NCI-H774 (cell line): ENCODE measurements around the gene AAR2.

Experiments
- DNase-seq: peaks from one replicate; lab custom pipeline; 2025; lab: John Stamatoyannopoulos, UW

Gene AAR2

DNA sequence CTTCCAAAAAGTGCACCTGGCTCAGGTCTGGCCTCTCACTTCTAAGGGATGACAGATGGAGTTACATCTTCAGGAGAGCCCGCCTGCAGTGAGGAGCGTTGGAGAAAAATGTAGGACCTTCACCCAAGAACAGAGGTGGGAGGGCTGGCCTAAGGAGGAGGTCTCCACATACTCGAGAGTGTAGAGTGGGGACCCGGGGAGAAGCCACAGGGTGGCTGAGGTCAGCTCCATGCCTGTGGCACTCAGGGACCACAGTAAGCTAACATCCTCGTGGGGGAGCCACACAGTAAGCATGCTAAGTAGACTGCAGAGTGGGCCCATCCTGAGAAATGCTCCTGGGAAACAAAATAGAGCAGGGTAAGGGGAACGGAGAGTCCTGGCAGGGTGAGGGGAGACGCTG lies 24.0 kb downstream of the AAR2 start:
- no peak for DNase-seq

- DNase-seq = no peak
Observed at GRCh38 chr20:36261389-36262105, 25.3 kb downstream of the AAR2 start.

DNA sequence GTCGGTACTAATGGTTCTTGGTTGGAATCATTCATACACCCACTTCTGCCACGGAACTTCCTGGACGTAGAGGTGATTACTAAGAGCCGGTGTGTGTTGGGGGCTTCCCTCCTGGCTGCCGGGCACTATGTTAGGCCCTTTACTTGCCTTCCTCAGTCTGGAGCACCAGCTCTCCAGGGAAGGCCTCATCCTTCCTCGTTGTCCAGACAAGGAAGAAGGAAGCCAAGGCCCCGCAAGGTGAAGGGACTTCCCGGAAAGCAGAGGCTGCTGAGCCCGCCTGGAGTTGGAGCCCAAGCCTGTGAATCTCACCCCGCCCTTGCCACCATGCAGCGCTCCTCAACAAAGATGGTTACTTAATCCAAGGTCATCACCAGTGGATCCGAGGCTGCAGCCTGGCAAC lies 26.2 kb downstream of the AAR2 start:
- no peak for DNase-seq

DNA sequence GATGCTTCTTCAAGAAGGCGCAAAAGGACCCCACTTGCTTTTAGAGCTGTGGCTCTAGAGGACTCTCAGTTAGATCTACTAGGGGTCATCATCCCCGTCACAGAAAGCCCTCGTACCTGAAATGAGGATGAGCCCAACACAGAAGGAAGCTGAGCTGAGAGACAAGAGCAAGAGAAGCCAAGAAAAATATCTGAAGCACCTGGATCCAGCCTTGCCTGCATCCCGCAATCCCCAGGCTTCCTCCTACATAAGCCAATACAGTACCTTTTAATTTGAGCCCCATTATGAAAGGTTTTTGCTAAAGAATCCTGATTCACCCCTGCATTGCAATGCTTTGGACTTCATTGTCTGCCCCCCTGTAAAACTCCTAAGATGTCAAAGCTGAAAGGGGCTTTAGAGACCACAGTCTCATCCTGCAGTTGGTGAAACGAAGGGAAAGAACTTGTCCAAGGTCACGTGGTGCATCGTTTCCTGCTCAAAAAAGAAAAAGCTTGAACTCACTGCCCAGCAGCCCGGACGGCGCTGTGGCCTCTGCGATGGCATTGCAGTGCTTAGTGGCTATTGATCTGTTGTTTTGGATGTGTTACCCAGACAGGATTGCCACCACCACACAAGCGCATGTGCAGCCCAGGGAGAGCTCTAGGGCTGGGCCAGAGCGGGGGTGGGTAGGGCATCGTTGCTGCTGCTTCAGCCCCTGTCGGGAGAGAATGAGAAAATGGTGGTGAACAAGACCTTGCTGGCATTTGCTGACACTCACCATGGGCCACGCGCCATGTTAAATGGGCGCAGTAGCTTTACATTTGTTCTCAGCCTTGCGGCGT lies 28.4 kb downstream of the AAR2 start:
- DNase-seq = no peak

DNA sequence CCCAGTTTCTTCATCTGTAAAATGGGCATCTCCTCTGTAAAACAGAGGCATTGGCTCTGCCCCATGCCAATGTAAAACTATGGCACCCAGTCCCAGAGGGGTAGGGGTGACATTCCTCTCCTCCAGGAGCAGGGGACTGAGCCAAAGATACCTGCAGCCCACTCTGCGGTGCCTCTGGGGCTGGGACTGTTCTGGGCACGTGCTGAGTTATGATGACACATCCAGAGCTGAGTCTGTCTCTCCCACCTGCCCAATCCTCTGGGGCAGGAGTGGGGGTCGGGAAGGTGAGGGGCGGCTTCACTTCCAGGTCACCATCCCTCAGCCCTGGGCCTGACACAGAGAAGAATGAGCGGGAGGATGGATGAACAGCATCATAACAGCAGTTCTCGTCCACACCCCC lies 29.9 kb downstream of the AAR2 start:
- no peak for DNase-seq

- DNase-seq = no peak
Observed at GRCh38 chr20:36267605-36268381, 31.5 kb downstream of the AAR2 start.

- DNase-seq = no peak
Observed at GRCh38 chr20:36268440-36269342, 32.4 kb downstream of the AAR2 start.

DNA sequence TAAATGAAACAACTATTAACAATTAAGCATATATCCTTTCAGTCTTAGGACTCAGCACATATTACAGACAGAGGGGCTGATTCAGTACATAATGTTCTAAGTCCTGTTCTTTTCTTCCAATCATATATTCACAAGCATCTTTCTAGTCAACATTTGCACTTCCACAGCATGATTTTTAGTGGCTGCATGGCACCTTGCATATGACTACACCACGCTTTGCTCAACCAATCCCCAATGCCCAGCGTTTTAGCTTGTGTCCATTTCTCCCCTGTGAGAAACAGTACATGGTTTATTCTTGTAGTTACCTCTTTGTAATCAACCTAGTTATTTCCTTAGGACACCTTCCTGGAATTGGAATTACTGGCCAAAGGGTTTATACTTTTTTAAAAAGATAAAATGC lies 33.2 kb downstream of the AAR2 start:
- DNase-seq = no peak

DNA sequence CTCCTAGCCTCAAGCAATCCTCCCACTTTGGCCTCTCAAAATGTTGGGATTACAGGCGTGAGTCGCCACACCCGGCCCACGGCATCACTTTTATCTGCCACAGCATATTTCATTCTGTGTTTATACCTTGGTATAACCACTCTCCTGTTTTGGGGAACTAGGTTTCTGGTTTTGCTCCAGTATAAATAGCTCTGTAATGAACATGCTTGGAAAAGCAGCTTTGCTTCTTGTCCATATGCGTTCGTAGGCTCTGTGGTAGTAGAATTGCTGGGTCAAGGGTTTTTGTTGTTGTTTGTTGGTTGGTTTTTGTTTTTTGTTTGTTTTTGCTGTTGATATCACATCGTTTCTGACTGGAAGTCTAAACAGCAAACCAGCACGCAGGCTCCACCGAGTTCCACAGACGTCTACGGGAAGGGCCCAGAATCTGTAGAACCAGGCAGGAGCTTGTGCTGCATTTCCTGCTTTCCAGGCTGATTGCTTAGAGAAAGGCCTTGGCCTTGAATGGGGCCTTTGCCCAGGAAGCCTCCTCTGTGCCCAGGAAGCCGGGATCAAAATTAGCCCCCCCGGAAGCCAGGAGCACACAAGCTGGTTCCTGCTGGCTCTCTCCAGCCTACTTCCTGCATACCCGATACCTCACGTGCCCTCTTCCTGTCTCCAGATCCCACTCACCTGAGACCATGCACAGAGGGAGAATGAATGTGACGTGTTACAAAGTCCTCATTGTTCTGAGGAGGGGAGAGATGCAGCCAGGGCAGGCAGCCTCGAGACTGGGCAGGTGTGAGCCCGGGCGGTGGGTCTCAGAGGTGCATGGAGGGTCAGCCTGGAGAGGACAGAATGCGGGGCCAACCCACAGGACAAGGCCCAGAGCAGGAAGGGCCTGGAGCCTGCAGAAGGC lies 34.7 kb downstream of the AAR2 start:
- DNase-seq = no peak

GRCh38 chr20:36271639-36272546 lies 35.6 kb downstream of the AAR2 start:
- DNase-seq = no peak

GRCh38 chr20:36272547-36273220 lies 36.4 kb downstream of the AAR2 start:
- DNase-seq = no peak

DNA sequence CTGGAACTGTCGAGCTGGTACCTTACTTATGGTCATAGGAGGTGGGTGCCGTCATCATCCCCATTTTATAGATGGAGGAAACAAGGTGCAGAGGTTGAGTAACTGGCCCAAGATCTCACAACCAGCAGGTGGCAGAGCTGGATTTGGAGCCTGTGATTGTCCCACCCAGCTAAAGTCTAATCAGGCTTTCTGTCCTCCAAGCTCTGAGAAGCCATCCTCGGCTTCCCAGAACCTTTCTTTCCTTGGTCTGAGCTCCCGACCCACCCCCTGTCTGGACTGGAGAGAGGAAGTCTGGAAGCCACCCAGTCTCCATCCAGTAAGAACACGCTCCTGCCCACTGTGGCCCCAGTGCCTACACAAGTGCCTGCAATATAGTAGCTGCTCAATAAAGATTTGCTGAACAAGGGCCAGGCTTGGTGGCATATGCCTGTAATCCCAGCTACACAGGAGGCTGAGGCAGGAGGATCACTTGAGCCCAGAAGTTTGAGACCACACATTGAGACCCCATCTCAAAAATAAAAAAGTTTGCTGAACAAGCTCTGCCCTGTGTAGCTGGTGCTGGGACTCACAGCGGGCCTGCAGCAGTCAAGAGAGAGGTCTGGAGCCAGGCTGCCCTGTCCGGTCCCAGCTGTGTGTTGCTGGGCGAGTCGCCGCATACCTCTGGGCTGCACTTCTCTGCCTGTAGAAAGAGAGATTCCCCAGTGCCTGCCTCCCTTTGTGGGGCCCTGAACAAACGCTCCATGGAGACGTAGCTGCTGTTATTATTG lies 37.3 kb downstream of the AAR2 start:
- no peak for DNase-seq

GRCh38 chr20:36274181-36274841 lies 38.0 kb downstream of the AAR2 start:
- DNase-seq = no peak

DNA sequence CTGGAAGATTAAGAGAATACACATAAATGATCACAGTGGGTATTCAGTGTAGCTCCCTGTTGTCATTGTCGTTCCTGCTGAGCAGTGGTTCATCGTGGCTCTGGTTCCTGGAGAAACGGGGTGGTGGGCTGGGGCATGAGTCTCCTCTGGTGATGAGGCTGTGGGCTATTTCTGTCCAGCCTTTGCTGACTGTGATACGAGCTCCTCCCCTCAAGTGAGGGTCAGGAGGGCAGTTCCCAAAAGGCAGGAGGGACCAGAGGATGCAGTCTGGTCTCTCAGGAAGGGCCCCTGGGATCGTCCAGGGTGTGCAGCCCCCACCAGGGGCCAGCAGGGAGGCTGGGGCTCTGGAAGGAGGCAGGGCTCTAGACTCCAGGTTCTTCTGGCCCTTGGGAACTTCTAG lies 38.7 kb downstream of the AAR2 start:
- no peak for DNase-seq

GRCh38 chr20:36275441-36276189 lies 39.3 kb downstream of the AAR2 start:
- no peak for DNase-seq

GRCh38 chr20:36277546-36277945 lies 41.3 kb downstream of the AAR2 start:
- DNase-seq = no peak

DNA sequence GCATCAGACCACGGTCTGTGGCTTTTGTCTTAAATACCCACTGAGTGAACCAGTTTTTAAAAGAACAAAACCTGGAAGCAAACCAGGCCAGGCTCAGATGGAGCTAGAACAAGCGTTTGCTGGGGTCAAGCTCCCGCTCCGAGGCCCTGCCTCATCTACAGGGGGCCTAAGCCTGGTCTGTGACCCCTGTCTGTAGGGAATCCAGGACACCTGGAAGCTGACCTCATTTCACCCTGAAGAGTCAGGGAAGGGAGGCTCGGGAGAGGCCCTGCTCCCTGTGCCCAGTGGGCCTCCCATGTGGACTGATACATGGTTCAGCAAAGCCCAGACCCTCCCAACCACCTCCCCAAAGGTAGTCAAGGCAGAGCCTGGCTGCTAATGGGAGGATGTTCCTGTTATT lies 43.1 kb downstream of the AAR2 start:
- DNase-seq = no peak
